Adrenal gland (tissue), 5 donors: ENCODE measurements around the gene GCHFR.

Experiments
- CTCF ChIP-seq, 6 experiments: fragments of 450-650 bp in 4 of 6; fragments of 200-600 bp in 2 of 6; sonication (generic) in 1 of 6; IDR thresholded peaks; 1 replicate in 5 of 6; 2 replicates in 1 of 6; pipeline versions ENCODE4 v1.5.1 to v1.8.0; 2016 to 2021; ENCODE audit warnings: antibody characterized with exemption in 6 of 6, mild to moderate bottlenecking in 2 of 6, moderate library complexity in 1 of 6
- POLR2A ChIP-seq, 2 donors: fragments of 450-650 bp; IDR thresholded peaks; one replicate each; pipeline ENCODE4 v1.6.1; 2017; ENCODE audit warnings: antibody characterized with exemption in 2 of 2, mild to moderate bottlenecking in 2 of 2, moderate library complexity in 1 of 2
- donor health status: DM: no; HTN: no; CAD: no.

GRCh38 chr15:40787344-40787841, 23.5 kb downstream of the GCHFR start:
- no peak for TF ChIP-seq POLR2A (IDR thresholded peaks at IDR 0.05)
- no peak for TF ChIP-seq CTCF (IDR thresholded peaks at IDR 0.05)
